ENCODE results near the gene PLA2G12B.

PLA2G12B gene

DNA sequence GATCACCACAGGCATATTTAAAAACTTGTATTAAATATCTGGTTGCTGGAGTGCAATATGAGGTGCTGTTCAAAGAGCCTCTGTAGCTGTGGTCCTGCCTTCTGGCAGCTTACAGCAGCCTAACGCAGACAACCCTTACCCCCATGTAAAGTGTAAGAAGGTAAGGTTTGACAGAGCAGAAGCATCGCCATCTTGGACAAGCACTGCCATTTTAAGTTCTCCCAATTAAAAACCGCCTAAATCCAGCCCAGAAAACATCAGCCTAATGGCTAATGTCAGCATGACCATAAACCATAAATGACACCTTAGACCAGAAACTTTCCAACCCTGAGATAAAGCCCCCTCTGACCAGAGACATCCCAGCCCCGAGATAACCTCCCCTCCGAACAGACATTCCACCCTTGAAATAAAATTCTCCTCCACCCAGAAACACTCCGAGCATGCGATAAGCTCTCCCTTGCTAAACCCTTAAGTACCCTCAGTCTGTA is 66.4 kb downstream of the PLA2G12B start:
- no peak for DNase-seq

DNA sequence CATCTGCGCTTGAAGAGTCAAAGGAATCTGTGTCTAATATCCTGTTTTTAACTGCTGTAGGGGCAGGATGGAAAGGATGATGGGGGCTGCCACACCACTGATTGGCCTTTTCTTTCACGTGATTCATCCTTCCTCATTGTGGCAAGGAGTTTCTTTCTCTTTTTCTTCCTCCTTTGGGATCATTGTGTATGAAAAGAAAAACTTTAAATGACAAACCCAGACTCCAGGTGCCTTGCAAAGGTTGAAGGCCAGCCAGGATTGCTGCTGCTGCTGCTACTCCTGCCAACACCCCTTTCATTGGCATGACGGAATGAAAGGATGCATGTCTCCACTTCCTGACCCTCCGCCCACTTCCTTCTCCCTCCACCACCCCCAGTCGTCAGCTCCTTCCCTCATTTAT is 67.6 kb downstream of the PLA2G12B start:
- DNase-seq, result peak; percentile 55

GRCh38 chr10:72886621-72887020 is 68.0 kb downstream of the PLA2G12B start:
- DNase-seq, result no peak

DNA sequence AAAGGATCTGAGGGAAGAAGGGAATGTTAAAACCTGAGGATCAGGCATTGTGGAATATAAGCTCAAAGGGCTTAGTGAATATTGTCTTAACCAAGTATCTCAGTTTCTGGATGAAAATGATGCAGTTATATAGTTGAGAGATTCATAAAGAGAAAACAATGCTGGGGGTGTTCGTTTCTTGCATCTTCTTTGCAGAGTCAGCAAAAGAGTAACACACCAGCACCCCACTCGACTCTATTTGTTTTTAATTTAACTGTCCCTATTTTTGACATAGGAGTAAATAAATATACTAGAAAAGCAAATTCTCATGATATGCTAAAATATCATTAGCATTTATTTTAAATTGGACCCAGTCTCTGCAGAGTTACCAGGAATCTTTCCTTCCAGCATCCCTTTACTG is 68.7 kb downstream of the PLA2G12B start:
- no peak for DNase-seq
